ENCODE measurements around the gene LYRM4. TPM values are rescaled to one million over a fixed set of nuclear protein-coding genes. Genes with fewer than 3 reads are reported as not detected.

LYRM4 gene
- total and polyA plus RNA-seq, 9 of the 15 experiments (the other 6 are each of a cell fraction or from before 2014, with no cell fraction given), result 24.2 to 69.4 (median 41.8) TPM

- no peak for TF ChIP-seq CUX1 (CRISPR knock-in tag; IDR thresholded peaks at IDR 0.05)
- no peak for TF ChIP-seq SMARCA5 (IDR thresholded peaks at IDR 0.05)
- no peak for TF ChIP-seq PATZ1 (CRISPR knock-in tag; IDR thresholded peaks at IDR 0.05; ENCODE audit: borderline replicate concordance)
- TF ChIP-seq MECOM (CRISPR knock-in tag; IDR thresholded peaks at IDR 0.05), result no peak
- TF ChIP-seq HSF4 (CRISPR knock-in tag; IDR thresholded peaks at IDR 0.05; ENCODE audit: borderline replicate concordance), result no peak
- no peak for TF ChIP-seq POLR3G (IDR thresholded peaks at IDR 0.05; ENCODE audit: extremely low read depth, insufficient read length, insufficient replicate concordance)
- TF ChIP-seq ZFP1 (CRISPR knock-in tag; IDR thresholded peaks at IDR 0.05), result no peak
- TF ChIP-seq STAT5A (IDR thresholded peaks at IDR 0.05; ENCODE audit: borderline replicate concordance, low read length), result no peak
- no peak for TF ChIP-seq ZBTB43 (CRISPR knock-in tag; IDR thresholded peaks at IDR 0.05)
- no peak for TF ChIP-seq NR4A1 (CRISPR knock-in tag; IDR thresholded peaks at IDR 0.05)
- no peak for TF ChIP-seq NR4A1 (tag; IDR thresholded peaks at IDR 0.05)
- TF ChIP-seq MAZ (CRISPR knock-in tag; conservative IDR thresholded peaks at IDR 0.05 in 1 of 2, IDR thresholded peaks at IDR 0.05 in 1 of 2), result no peak
- no peak for TF ChIP-seq CHAMP1 (IDR thresholded peaks at IDR 0.05)
- no peak for TF ChIP-seq ZNF274 (IDR thresholded peaks at IDR 0.05; ENCODE audit: borderline replicate concordance, low read depth, low read length)
- TF ChIP-seq HMG20B (CRISPR knock-in tag; IDR thresholded peaks at IDR 0.05), result no peak
- TF ChIP-seq ZNF561 (CRISPR knock-in tag; conservative IDR thresholded peaks at IDR 0.05), result no peak
- no peak for TF ChIP-seq ZKSCAN8 (CRISPR knock-in tag; IDR thresholded peaks at IDR 0.05)
These were observed 138.8 kb downstream of the LYRM4 start (continued) for GRCh38 chr6:5121956-5122355.

Data from K562 (cell line).